Measurements from ENCODE around the gene NACC1.

NACC1 gene

GRCh38 chr19:13094106-13094504, 24.0 kb upstream of the NACC1 start:
- ChIA-PET CTCF (interaction anchor here (0.7 to 8.9 kb wide), 43 partner anchors 10 to 327 kb away, joined by 3 to 183 read pairs (median 5); partner anchors contain the start of gene DAND5), POLR2A (interaction anchor here (1.6 kb wide), 1 partner anchor 155 kb away, joined by 3 read pairs; no protein-coding TSS in a partner anchor)
- no peak for TF ChIP-seq CTCF (IDR thresholded peaks at IDR 0.05; ENCODE audit: control extremely low read depth, extremely low read depth, low read depth, missing control alignments)
- no peak for DNase-seq (ENCODE audit: extremely low spot score)

- TF ChIP-seq CTCF (IDR thresholded peaks at IDR 0.05; ENCODE audit: control extremely low read depth, extremely low read depth, low read depth, missing control alignments): no peak
- ChIA-PET CTCF (interaction anchor here (0.9 to 8.9 kb wide), 32 partner anchors 10 to 328 kb away, joined by 3 to 183 read pairs (median 5); partner anchors contain the start of gene DAND5), POLR2A (interaction anchor here (1.6 kb wide), 1 partner anchor 155 kb away, joined by 3 read pairs; no protein-coding TSS in a partner anchor)
- peak; percentile 67 for DNase-seq (ENCODE audit: extremely low spot score)
Observed at GRCh38 chr19:13094771-13095392, 23.2 kb upstream of the NACC1 start.

DNA sequence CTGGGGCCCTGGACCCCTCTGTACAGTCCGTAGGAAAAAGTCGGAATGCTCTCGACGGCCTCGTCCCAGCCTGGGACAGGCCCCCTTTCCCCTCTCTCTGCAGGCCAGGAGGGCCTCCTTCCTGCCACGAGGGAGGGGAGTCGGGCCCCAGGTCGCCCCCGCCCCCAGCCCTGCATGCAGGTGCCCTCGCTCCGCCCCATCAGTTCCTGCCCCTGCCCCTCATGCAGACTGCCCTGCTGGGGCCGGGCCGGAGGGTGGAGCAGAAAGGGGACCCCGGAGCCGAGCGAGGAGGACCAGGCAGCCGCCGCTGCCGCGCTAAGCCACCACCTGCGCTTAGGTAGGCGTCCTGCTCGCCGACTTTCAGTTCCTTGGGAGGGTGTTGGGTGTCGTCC, 22.7 kb upstream of the NACC1 start:
- DNase-seq (ENCODE audit: extremely low spot score): peak; percentile 64
- ChIA-PET POLR2A (no interaction called here), CTCF (interaction anchor here (1.0 to 8.9 kb wide), 15 partner anchors 10 to 248 kb away, joined by 3 to 183 read pairs (median 15); partner anchors contain the start of gene DAND5)
- TF ChIP-seq CTCF (IDR thresholded peaks at IDR 0.05; ENCODE audit: control extremely low read depth, extremely low read depth, low read depth, missing control alignments): no peak

DNA sequence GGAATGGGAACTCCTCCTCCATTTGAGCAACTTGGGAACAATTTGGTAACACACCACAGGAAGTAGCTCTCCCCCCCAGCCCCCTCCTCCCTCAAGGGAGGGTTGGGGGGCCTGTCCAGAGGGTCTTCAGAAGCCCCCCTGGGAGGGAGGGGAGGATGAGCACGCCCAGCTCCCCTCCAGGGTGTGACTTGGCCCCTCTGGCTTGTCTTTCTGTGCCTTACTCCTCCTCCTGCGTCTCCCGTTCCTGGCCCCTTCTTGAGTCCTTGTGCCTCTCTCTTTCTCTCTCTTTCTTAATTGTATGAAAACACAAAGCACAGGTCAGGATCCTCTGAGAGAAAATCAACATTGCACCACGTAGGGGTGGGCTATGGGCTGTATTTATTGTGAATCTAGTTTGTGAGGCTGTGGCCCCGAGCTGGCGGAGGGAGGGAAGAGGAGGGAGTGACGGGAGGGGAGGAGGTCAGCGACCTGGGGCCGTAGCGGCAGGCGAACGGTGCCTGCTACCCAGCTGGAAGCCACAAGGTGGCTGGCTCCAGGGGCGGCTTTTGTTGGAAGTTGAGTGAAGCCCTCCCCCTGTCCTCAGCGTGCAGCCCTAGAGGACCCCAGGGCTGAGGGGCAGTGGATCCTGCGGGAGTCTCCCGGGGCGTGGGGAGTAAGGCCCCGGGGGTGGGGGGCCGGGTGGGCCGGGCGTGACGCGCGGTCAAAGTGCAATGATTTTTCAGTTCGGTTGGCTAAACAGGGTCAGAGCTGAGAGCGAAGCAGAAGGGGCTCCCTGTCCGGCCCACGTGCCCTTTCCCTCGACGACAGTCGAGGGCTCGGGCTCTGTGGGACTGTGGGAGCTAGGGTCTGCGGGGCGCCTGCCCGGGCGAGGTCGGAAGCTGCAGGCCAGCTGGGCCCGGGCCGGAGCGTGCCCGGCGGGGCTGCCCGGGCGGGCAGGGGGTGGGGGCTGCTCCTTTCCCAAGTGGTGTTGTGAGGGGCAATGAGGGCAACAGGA, 21.8 kb upstream of the NACC1 start:
- ChIA-PET POLR2A (no interaction called here), CTCF (interaction anchor here (1.5 to 8.9 kb wide), 7 partner anchors 9 to 248 kb away, joined by 3 to 183 read pairs (median 26); partner anchors contain the start of gene DAND5)
- no peak for DNase-seq (ENCODE audit: extremely low spot score)
- no peak for TF ChIP-seq CTCF (IDR thresholded peaks at IDR 0.05; ENCODE audit: control extremely low read depth, extremely low read depth, low read depth, missing control alignments)

GRCh38 chr19:13097033-13097462, 21.0 kb upstream of the NACC1 start:
- DNase-seq (ENCODE audit: extremely low spot score): no peak
- ChIA-PET POLR2A (no interaction called here), CTCF (interaction anchor here (8.2 to 8.9 kb wide), 2 partner anchors 120 to 130 kb away, joined by 129 to 183 read pairs; partner anchors contain the start of gene DAND5)
- TF ChIP-seq CTCF (IDR thresholded peaks at IDR 0.05; ENCODE audit: control extremely low read depth, extremely low read depth, low read depth, missing control alignments): no peak
